GM18951 (cell line): ENCODE measurements around the gene SPOP.

Experiments
- POLR2A ChIP-seq: IDR thresholded peaks from 4 replicates; pipeline ENCODE4 v1.6.1; 2011; ENCODE audit warnings: mild to moderate bottlenecking; ENCODE audit not compliant: insufficient read length, insufficient read depth; ENCODE audit errors: extremely low read depth
- in situ Hi-C: fragments of 300-500 bp; cut with MboI; formaldehyde crosslinking; loops from one replicate; pipeline ENCODE4 v1.12.0; 2022; ENCODE audit warnings: low sequenced_read_pairs, mixed read lengths, inconsistent platforms; ENCODE audit not compliant: unreplicated experiment

SPOP gene

DNA sequence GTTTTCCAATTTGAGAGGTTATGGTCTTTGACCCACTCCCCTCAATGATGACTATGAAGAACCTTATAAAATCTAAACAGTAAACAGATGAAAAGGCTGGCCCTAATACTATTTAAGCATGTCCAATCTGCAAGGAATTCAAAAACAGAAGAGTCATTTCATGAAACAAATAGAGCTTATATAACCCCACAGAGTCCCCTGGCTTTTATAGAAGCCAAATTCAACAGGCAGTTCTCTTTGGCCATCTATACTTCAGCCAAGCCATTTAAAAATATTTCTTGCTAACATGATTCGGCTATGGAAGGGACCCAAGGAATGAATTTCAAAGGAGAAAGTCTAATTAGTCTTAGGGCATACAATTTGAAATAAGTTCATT lies 43.4 kb downstream of the SPOP start:
- in situ Hi-C loops = no loop called here
- TF ChIP-seq POLR2A = no peak

DNA sequence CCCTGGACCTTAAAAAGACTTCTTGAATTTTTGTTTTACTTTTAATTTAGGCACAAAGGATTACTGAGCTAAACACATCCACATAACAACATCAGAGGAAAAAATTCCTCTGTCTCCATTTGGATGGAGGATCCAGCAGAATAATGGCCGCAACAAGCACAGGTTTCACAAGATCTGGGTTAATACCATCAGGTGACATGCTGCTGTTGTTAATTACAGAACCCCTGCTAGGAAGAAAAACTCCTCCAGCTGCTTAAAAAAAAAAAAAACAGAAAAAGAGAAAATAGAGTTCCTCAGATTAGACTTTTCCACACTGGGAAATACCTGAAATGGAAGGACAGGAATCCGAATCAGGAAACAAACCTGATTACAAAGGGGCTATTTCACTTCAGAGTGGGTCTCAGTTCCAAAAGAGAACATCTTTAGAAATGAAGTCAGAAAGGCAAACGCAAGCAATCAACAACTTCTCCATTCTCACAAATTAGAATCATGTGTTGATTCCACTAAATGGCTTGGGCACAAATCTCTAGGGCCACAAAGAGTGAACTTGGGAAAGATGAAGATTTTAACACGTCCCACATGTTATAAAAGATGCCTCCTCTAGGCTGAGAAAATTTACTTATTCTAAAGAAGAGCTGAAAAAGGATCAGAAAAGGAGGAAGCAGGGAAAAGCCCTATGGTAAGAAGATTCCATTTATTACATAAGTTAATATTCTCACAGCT lies 44.0 kb downstream of the SPOP start:
- no peak for TF ChIP-seq POLR2A
- in situ Hi-C loops = no loop called here

GRCh38 chr17:49633250-49633649 lies 44.6 kb downstream of the SPOP start:
- in situ Hi-C loops = no loop called here

DNA sequence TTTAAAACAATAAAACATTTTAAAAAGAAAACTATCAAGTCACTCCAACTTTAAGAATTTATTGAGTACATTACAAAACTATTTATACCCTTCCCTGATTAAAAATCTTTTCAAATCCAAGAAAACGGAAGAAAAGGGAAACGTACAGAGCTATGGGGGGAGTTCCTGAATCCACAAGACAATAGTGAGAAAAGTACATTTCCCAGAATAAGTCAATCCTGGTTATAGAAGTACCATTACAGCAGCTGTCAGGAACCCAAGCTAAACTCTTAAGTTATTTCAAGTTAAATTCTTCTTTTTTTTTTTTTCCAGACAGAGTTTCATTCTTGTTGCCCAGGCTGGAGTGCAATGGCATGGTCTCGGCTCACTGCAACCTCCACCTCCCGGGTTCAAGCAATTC lies 45.7 kb downstream of the SPOP start:
- TF ChIP-seq POLR2A = no peak
- in situ Hi-C loops = no loop called here

More at GRCh38 chr17:49633250-49633649, 44.6 kb downstream of the SPOP start:
- TF ChIP-seq POLR2A = no peak

- in situ Hi-C loops = no loop called here
- no peak for TF ChIP-seq POLR2A
Measured at GRCh38 chr17:49631496-49631895, 46.4 kb downstream of the SPOP start.

DNA sequence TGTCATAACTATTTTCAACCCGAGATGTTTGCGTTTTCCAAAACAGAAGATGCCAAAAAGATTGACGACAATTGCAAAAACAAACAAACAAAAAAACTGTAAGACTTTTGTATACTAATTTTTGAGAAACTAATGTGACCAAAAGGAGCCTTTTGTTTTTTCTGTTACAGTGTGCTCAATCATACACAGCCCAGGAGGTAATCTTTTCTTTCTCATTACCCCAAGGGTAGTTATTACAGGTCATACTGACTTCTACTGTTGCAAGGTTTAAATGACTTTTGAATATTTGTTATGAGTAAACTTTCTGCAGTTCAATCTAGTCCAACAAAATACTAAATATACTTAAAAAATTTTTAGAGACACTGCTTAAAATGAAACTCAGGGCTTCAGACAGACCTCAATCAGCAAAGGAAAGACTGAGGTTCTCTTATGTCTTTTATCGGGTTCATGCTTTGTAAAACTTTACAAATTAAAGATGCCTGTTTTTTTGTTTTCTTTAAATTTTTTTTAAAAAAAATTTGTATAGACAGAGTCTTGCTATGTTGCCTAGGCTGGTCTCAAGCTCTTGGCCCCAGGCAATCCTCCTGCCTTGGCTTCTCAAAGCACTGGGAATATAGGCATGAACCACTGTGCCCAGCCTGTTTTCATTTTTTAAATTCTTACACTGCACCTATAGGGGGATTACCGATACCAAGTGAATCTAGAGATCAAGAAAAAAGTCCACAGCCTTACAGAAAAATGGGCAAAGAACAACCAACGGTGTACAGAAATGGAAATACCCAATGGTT lies 47.6 kb downstream of the SPOP start:
- in situ Hi-C loops = no loop called here

GRCh38 chr17:49629447-49629846 lies 48.5 kb downstream of the SPOP start:
- TF ChIP-seq POLR2A = no peak
- in situ Hi-C loops = no loop called here

More for the DNA sequence above, 47.6 kb downstream of the SPOP start:
- TF ChIP-seq POLR2A = no peak

DNA sequence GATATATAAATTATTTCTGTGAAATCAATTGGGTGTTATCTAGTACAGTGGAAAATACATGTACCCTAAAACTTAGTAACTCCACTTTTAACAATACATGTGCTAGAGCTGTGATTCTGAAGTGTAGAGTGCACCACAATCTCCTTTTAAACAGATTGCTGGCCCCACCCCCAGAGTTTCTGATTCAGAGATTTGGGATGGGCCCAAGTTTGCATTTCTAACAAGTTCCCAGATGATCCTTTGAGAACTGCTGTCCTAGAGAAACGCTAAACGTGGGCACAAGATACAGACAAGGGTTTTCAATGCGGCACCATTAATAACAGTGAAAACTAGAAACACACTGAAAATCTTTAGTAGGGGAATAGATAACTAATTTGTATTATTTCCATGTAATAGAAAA lies 53.0 kb downstream of the SPOP start:
- in situ Hi-C loops = no loop called here
- TF ChIP-seq POLR2A = no peak

GRCh38 chr17:49621946-49622529 lies 55.9 kb downstream of the SPOP start:
- no peak for TF ChIP-seq POLR2A
- in situ Hi-C loops = no loop called here

- in situ Hi-C loops = no loop called here
- no peak for TF ChIP-seq POLR2A
Measured at GRCh38 chr17:49621420-49621819, 56.5 kb downstream of the SPOP start.

DNA sequence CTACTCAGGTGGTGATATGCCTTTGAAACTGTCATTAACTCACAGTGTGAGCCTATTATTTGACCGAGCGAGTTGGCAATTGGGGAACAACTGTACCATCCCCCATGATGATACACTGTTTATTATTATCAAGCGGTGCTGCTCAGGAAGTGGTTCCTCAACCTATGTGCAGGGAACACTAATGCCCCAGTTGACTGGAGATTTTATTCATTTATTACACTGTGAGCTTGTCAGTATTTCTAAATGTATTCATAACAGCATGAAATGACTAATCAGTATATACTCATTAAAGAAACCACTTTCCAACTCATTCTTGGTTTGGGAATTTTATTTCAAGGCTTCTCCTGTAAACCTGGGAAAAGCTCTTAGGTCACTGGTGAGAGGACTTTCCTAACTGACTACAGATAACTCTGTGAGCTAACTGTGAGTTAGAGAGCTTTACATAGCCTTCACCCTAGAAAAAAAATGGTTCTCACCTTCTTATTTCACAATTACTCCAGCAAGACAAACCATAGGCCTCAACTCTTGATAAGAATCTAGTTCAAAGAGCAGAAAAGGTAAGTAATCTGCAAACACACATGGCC lies 59.8 kb downstream of the SPOP start:
- TF ChIP-seq POLR2A = no peak
- in situ Hi-C loops = no loop called here

DNA sequence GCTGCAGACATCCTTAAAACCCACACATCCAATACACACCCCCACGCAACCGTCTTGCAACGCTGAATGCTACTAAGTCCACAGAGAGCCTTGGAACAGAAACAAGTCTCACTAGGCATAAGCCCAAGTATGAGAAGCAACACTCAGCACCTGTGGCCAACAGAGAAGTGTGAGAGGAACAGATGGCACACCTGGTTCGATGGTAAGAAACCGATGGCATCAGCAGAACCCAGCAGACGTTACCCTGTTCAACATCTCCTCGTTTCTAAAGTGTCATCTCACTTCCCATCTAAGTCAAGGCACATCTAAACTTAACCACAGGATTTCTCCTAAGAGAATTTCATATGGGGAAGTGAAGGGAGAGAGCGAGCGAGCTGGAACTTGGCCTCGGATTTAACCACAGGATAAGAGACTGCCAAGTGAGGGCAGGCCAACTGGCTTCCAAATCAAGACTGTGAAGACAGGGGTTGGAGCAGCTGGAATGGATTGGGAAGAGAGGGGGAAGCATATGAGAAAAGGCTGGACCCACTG lies 61.2 kb downstream of the SPOP start:
- in situ Hi-C loops = no loop called here
- no peak for TF ChIP-seq POLR2A

DNA sequence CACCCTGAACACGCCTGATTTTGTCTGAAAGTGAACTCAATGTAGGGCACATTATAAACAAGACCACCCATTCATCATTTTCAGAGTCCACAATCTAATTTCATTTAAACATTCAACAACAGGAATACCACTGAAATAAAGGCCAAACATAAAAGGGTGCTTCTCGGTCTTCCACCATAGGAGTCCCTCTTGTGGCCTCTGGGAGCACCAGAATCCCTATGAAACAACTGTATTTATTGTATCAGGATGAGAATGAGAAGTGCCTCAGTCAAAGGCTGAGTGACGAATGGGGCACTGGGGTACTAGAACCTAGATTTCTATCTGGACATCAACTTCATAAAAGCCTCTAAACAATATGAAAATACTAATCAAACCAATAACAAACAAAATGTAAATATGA lies 61.8 kb downstream of the SPOP start:
- in situ Hi-C loops = no loop called here

More for the DNA sequence above, 61.8 kb downstream of the SPOP start:
- no peak for TF ChIP-seq POLR2A
